ENCODE measurements around the gene TMIGD1.

Gene TMIGD1

GRCh38 chr17:30333503-30334360 is at the start of gene TMIGD1:
TSS of gene TMIGD1 (minus strand) at chr17:30334057. CDS start at chr17:30332133, 1,924 bp downstream.
- DNase-seq (ENCODE audit: low read depth in 1 of 2, low spot score in 1 of 2): no peak

GRCh38 chr17:30382345-30382744 is 48.5 kb upstream of the TMIGD1 start:
- no peak for DNase-seq (ENCODE audit: low read depth in 1 of 2, low spot score in 1 of 2)

- DNase-seq (ENCODE audit: low read depth in 1 of 2, low spot score in 1 of 2): no peak
Measured at GRCh38 chr17:30381340-30381659, 47.4 kb upstream of the TMIGD1 start.

GRCh38 chr17:30380643-30381339 is 46.9 kb upstream of the TMIGD1 start:
- DNase-seq (ENCODE audit: low read depth in 1 of 2, low spot score in 1 of 2): no peak

GRCh38 chr17:30379903-30380381 is 46.1 kb upstream of the TMIGD1 start:
- DNase-seq (ENCODE audit: low read depth in 1 of 2, low spot score in 1 of 2): no peak

- no peak for DNase-seq (ENCODE audit: low read depth in 1 of 2, low spot score in 1 of 2)
Measured at GRCh38 chr17:30379303-30379902, 45.5 kb upstream of the TMIGD1 start.

- DNase-seq (ENCODE audit: low read depth in 1 of 2, low spot score in 1 of 2): peak; percentile 97
Measured at GRCh38 chr17:30378825-30379302, 45.0 kb upstream of the TMIGD1 start, which contains the start of gene CPD. TSS of gene CPD (plus strand) at chr17:30378927. CDS start at chr17:30378981, 54 bp downstream.

- DNase-seq (ENCODE audit: low read depth in 1 of 2, low spot score in 1 of 2): peak; percentile 35 to 39
Measured at GRCh38 chr17:30378241-30378824, 44.5 kb upstream of the TMIGD1 start.

- DNase-seq (ENCODE audit: low read depth in 1 of 2, low spot score in 1 of 2): no peak
Measured at GRCh38 chr17:30377574-30378240, 43.9 kb upstream of the TMIGD1 start.

- peak in 1 of 2 donors; percentile 32 for DNase-seq (ENCODE audit: low read depth in 1 of 2, low spot score in 1 of 2)
Measured at GRCh38 chr17:30376621-30377452, 43.0 kb upstream of the TMIGD1 start.

- DNase-seq (ENCODE audit: low read depth in 1 of 2, low spot score in 1 of 2): no peak
Measured at GRCh38 chr17:30375661-30376060, 41.8 kb upstream of the TMIGD1 start.

GRCh38 chr17:30372755-30373154 is 38.9 kb upstream of the TMIGD1 start:
- peak in 1 of 2 donors; percentile 46 for DNase-seq (ENCODE audit: low read depth in 1 of 2, low spot score in 1 of 2)

GRCh38 chr17:30369995-30370394 is 36.1 kb upstream of the TMIGD1 start:
- DNase-seq (ENCODE audit: low read depth in 1 of 2, low spot score in 1 of 2): no peak

- DNase-seq (ENCODE audit: low read depth in 1 of 2, low spot score in 1 of 2): no peak
Measured at GRCh38 chr17:30368912-30369720, 35.3 kb upstream of the TMIGD1 start.

- no peak for DNase-seq (ENCODE audit: low read depth in 1 of 2, low spot score in 1 of 2)
Measured at GRCh38 chr17:30366536-30366935, 32.7 kb upstream of the TMIGD1 start.

- peak; percentile 48 to 92 for DNase-seq (ENCODE audit: low read depth in 1 of 2, low spot score in 1 of 2)
Measured at GRCh38 chr17:30363715-30364202, 29.9 kb upstream of the TMIGD1 start.

- DNase-seq (ENCODE audit: low read depth in 1 of 2, low spot score in 1 of 2): no peak
Measured at GRCh38 chr17:30361766-30362279, 28.0 kb upstream of the TMIGD1 start.

GRCh38 chr17:30360086-30360808 is 26.4 kb upstream of the TMIGD1 start:
- no peak for DNase-seq (ENCODE audit: low read depth in 1 of 2, low spot score in 1 of 2)

Measured in activated CD4-positive, alpha-beta T cell treated with anti-CD3 and anti-CD28 coated beads, Interleukin-2, amount 50 U/mL, for 24 hours (primary cell).